Measurements from ENCODE around the gene OR9A2. TPM values are rescaled to one million over a fixed set of nuclear protein-coding genes. Genes with fewer than 3 reads are reported as not detected.

OR9A2 gene
- total RNA-seq, 1 experiment from 2014 or later, result not detected

DNA sequence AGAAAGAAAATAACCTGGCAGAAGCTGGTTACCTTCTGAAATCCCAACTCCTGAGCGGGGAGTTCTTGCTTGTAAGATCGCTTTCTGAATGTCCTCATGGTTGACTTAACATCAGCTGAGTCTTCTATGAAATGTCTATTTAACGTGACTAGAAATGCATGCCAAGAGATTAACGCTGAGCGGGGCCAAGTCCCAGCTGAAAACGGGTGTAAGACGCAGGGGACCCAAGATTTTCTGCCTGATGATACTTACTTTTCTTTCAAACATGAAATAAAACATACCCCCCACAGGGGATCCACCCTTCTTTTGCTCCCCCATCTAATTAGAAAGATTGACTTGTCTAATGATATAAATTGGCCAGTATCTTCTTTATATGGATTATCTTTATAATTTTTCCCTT is 14.9 kb downstream of the OR9A2 start:
- H4K20me1 ChIP-seq (ENCODE audit: control insufficient read depth, insufficient read depth, insufficient read length), result no peaks in the 10 kb centered on the region
- no peaks in the 10 kb centered on the region for H3K27me3 ChIP-seq (ENCODE audit: insufficient read depth, low read length)
- H3K9me3 ChIP-seq (ENCODE audit: control insufficient read depth, low read depth, low read length), result no peaks in the 10 kb centered on the region
- H2BK120ac ChIP-seq (ENCODE audit: low read depth, low read length, poor library complexity, severe bottlenecking), result no peak overlapping the region
- H3K27ac ChIP-seq (ENCODE audit: insufficient read length, low read depth, low read length), result no peak overlapping the region
- H3K9ac ChIP-seq (ENCODE audit: extremely low read depth, insufficient read length, low read length), result no peak overlapping the region
- no peak overlapping the region for H3K56ac ChIP-seq (ENCODE audit: insufficient read length, low read depth, low read length)
- no peak overlapping the region for H3K18ac ChIP-seq (ENCODE audit: insufficient read length, low read depth, low read length)
- DNase-seq, result no peak
- Mint-ChIP-seq H3K4me3 (no peak overlapping the region), H3K9me3 (no peaks in the 10 kb centered on the region), H3K27me3 (ENCODE audit: low read depth) (peaks cover 1% of the 10 kb centered on the region), H3K4me1 (peaks cover 4 to 6% of the 10 kb centered on the region in 2 experiments; a peak in 1 of 4 replicates), H3K27ac (no peak overlapping the region), H3K36me3 (ENCODE audit: insufficient read depth in 1 of 3, low read depth in 3 of 3) (no peaks in the 10 kb centered on the region)
- no peak overlapping the region for H3T11ph ChIP-seq (ENCODE audit: low read length)
- no peak overlapping the region for H2AK5ac ChIP-seq (ENCODE audit: insufficient read length, low read length)
- no peak overlapping the region for H3K23ac ChIP-seq (ENCODE audit: insufficient read length, low read depth, low read length)
- H3K4me2 ChIP-seq (ENCODE audit: insufficient read depth, insufficient read length, low read length), result no peak overlapping the region
- WGBS (ENCODE audit: extremely low coverage, insufficient read length, low lambda C conversion rate), result no CpG with 5 or more reads among the region's 7 CpGs
- H3K4ac ChIP-seq (ENCODE audit: low read depth, low read length), result no peak overlapping the region
- no peak overlapping the region for H2AFZ ChIP-seq (ENCODE audit: low read length)
- no peak overlapping the region for H4K91ac ChIP-seq (ENCODE audit: insufficient read length, low read depth, low read length)
- no peak overlapping the region for H3K14ac ChIP-seq (ENCODE audit: insufficient read depth, low read length)
- no peaks in the 10 kb centered on the region for H3K79me2 ChIP-seq (ENCODE audit: insufficient read depth, low read length)
- no peak overlapping the region for H4K8ac ChIP-seq (replicated peaks; ENCODE audit: insufficient read length, low read depth, low read length)
- H3K4me1 ChIP-seq (ENCODE audit: insufficient read depth, low read length), result no peaks in the 10 kb centered on the region
- no peak overlapping the region for H4K5ac ChIP-seq (ENCODE audit: insufficient read length, low read depth, low read length)
- H2BK12ac ChIP-seq (ENCODE audit: insufficient read length, low read depth, low read length), result no peak overlapping the region
- H2BK15ac ChIP-seq (ENCODE audit: low read depth, low read length), result no peak overlapping the region
- H2BK20ac ChIP-seq (ENCODE audit: low read depth, low read length, poor library complexity, severe bottlenecking), result no peak overlapping the region
- no peaks in the 10 kb centered on the region for H3K79me1 ChIP-seq (ENCODE audit: insufficient read depth, low read depth, low read length, poor library complexity, severe bottlenecking)
- no peak overlapping the region for H2BK5ac ChIP-seq (ENCODE audit: insufficient read length, low read length)
- TF ChIP-seq CTCF (conservative IDR thresholded peaks at IDR 0.05), result no peak
- no peaks in the 10 kb centered on the region for H3K23me2 ChIP-seq (ENCODE audit: insufficient read length, low read depth, low read length, poor library complexity, severe bottlenecking)

Measured in H9 (cell line).